ENCODE measurements around the gene CLEC16A. TPM values are rescaled to one million over a fixed set of nuclear protein-coding genes. Genes with fewer than 3 reads are reported as not detected.
A peak's percentile ranks its signal among the peaks of the same experiment; 100 is the strongest.

The CLEC16A gene
- total and polyA plus RNA-seq, 4 donors = 14.3 to 44.4 (median 26.4) TPM

DNA sequence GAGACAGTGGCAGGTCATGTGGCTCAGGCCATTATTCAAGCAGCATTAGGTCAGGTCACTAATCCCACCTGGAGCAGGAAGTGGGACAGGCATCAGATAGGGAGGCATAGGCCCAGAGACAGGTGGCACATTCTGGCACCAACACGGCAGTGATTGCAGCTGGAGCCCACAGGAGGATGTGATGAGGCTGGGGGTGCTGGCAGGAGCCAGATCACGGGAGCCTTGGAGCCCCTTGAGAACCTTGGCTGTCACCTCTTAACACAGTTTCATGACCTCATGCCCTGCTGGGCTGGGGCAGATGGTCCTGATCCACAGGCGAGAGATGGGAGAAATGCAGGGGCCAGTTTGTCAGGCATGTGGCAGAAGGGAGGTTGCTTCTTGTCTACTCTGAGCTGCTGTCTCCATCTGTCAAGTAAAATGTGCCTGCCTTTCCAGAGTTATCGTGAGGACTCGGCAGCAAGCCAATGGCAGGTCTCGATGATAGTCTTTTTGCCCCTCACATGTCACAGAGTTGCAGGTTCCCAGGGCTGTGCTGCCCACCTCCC, 109.6 kb downstream of the CLEC16A start:
- 89 to 90% methylated on average over 6 of the region's 6 CpGs for WGBS, 2 donors
- Histone ChIP-seq H3K4me3 (no peak overlapping the region), H3K36me3 (ENCODE audit: control insufficient read depth in 4 of 4, insufficient read depth in 4 of 4, low read length in 4 of 4) (peaks cover 0 to 23% (median 5%) of the 10 kb centered on the region in 4 donors), H3K27ac (ENCODE audit: low read depth in 1 of 2, low read length in 1 of 2) (no peak overlapping the region), H3K9me3 (ENCODE audit: control insufficient read depth in 4 of 4, insufficient read depth in 3 of 4, low read length in 3 of 4) (no peaks in the 10 kb centered on the region), H3K4me1 (ENCODE audit: control insufficient read depth in 5 of 5, insufficient read depth in 5 of 5, low read length in 5 of 5) (peaks cover 0 to 42% (median 11%) of the 10 kb centered on the region in 5 donors), H3K9ac (ENCODE audit: insufficient read depth in 1 of 2, low read length in 2 of 2) (no peak overlapping the region), H3K27me3 (ENCODE audit: control insufficient read depth in 3 of 3, insufficient read depth in 3 of 3, low read length in 2 of 3) (no peaks in the 10 kb centered on the region)
- ATAC-seq (ENCODE audit: insufficient read depth, low FRiP score) (no peak), DNase-seq (no peak)
- TF ChIP-seq, protein P1, sequence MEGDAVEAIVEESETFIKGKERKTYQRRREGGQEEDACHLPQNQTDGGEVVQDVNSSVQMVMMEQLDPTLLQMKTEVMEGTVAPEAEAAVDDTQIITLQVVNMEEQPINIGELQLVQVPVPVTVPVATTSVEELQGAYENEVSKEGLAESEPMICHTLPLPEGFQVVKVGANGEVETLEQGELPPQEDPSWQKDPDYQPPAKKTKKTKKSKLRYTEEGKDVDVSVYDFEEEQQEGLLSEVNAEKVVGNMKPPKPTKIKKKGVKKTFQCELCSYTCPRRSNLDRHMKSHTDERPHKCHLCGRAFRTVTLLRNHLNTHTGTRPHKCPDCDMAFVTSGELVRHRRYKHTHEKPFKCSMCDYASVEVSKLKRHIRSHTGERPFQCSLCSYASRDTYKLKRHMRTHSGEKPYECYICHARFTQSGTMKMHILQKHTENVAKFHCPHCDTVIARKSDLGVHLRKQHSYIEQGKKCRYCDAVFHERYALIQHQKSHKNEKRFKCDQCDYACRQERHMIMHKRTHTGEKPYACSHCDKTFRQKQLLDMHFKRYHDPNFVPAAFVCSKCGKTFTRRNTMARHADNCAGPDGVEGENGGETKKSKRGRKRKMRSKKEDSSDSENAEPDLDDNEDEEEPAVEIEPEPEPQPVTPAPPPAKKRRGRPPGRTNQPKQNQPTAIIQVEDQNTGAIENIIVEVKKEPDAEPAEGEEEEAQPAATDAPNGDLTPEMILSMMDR (IDR thresholded peaks at IDR 0.05; ENCODE audit: control extremely low read depth, extremely low read depth) = no peak

DNA sequence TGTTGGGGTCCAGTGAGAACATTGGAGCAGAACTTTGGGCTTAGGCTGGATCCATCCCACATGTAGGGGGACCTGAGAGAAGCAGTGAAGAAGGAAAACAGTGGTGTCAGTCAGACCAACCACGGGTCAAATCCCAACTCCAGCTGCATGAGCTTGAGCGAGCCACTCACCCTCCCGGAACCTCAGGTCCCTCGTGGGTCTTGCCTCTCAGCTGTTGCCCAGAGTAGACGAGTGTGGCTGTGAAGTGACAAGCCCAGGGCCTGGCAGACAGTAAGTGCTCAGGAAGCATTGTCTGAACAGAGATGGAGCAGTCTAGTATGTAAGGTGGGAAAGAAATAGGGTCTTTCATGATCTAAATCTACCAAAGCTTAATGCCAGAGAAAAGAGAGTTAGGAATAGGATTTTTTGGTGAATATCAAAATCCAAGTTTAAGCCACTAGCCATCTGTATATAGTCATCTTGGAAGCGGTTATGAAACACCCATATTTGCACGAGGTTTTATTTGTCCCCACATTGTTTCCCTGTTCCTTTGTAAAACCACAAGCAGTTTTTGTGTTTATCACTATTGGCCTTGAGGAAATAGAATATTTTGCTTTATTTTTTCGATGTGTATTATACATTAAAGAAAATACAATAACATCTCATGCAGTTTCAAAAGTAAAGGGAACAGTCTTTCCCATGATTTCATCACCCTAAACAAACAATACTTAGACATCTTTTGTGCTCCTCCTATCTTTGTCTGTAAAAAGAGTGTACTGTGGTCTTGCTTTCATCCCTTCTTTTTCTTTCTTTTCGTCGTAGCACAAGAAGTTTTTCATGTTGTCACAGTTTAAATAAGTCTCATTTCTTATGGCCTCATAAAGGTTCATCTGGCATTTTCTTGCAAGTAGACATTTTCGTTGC, 112.0 kb downstream of the CLEC16A start:
- H3K4me1 ChIP-seq (ENCODE audit: control insufficient read depth in 5 of 5, insufficient read depth in 5 of 5, low read length in 5 of 5) = peaks cover 0 to 47% (median 14%) of the 10 kb centered on the region in 5 donors
- H3K9ac ChIP-seq (ENCODE audit: insufficient read depth in 1 of 2, low read length in 2 of 2) = peak overlapping the region in 1 of 2 donors; percentile 4
- no peak for DNase-seq
- 72 to 73% methylated on average over 11 of the region's 11 CpGs for WGBS, 2 donors
- H3K36me3 ChIP-seq (ENCODE audit: control insufficient read depth in 4 of 4, insufficient read depth in 4 of 4, low read length in 4 of 4) = peaks cover 0 to 24% (median 4%) of the 10 kb centered on the region in 4 donors
- no peaks in the 10 kb centered on the region for H3K9me3 ChIP-seq (ENCODE audit: control insufficient read depth in 4 of 4, insufficient read depth in 3 of 4, low read length in 3 of 4)
- H3K27me3 ChIP-seq (ENCODE audit: control insufficient read depth in 3 of 3, insufficient read depth in 3 of 3, low read length in 2 of 3) = no peaks in the 10 kb centered on the region
- no peak for ATAC-seq (ENCODE audit: insufficient read depth, low FRiP score)
- no peak overlapping the region for H3K4me3 ChIP-seq
- TF ChIP-seq, protein P1 (IDR thresholded peaks at IDR 0.05; ENCODE audit: control extremely low read depth, extremely low read depth) = no peak
- no peak overlapping the region for H3K27ac ChIP-seq (ENCODE audit: low read depth in 1 of 2, low read length in 1 of 2)

DNA sequence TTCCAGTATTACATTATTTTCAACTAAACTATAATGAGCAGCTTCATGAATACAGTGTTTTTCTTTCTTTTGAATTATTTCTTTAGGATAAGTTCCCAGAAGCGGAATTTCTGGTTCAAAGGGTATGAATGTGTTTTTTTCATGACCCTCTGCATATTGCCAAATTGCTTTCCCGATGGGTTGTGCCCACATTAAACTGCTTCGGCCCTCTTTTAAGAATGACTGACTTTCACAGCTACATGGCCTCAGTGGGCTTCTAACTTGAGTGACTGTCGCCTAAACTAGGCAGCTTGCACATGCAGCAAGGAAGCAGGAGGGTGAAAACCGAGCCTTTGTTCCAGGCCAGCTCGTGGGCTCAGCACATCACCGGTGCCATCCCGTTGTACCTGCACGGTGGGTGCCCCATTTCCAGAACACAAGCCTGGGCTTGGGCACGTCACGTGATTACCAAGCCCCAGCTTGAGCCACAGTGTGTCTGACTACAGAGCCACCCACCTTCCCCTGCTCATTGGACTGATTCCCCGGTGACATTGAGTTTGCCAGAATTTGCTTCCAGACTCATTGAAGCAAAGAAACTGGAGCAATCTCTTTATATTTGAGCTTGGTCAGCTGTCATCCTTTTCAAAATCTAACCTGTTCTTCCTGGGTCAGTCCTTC, 112.8 kb downstream of the CLEC16A start:
- DNase-seq = no peak
- no peak for ATAC-seq (ENCODE audit: insufficient read depth, low FRiP score)
- 90 to 95% methylated on average over 12 of the region's 12 CpGs for WGBS, 2 donors

More for the DNA sequence above, 112.8 kb downstream of the CLEC16A start:
- H3K4me1 ChIP-seq (ENCODE audit: control insufficient read depth in 5 of 5, insufficient read depth in 5 of 5, low read length in 5 of 5) = peaks cover 0 to 47% (median 14%) of the 10 kb centered on the region in 5 donors
- peaks cover 0 to 23% (median 5%) of the 10 kb centered on the region in 4 donors for H3K36me3 ChIP-seq (ENCODE audit: control insufficient read depth in 4 of 4, insufficient read depth in 4 of 4, low read length in 4 of 4)
- H3K4me3 ChIP-seq = no peak overlapping the region
- TF ChIP-seq, protein P1 (IDR thresholded peaks at IDR 0.05; ENCODE audit: control extremely low read depth, extremely low read depth) = no peak
- H3K9ac ChIP-seq (ENCODE audit: insufficient read depth in 1 of 2, low read length in 2 of 2) = peak overlapping the region in 1 of 2 donors; percentile 4
- H3K27me3 ChIP-seq (ENCODE audit: control insufficient read depth in 3 of 3, insufficient read depth in 3 of 3, low read length in 2 of 3) = no peaks in the 10 kb centered on the region
- H3K9me3 ChIP-seq (ENCODE audit: control insufficient read depth in 4 of 4, insufficient read depth in 3 of 4, low read length in 3 of 4) = no peaks in the 10 kb centered on the region
- no peak overlapping the region for H3K27ac ChIP-seq (ENCODE audit: low read depth in 1 of 2, low read length in 1 of 2)

Data from lung (tissue), 12 donors.